Measurements from ENCODE around the gene PAXIP1. TPM values are rescaled to one million over a fixed set of nuclear protein-coding genes. Genes with fewer than 3 reads are reported as not detected.

Gene PAXIP1
- total and polyA plus RNA-seq, 8 donors: 10.6 to 22.3 (median 19.6) TPM

- H3K4me1 ChIP-seq: no peaks in the 10 kb centered on the region
- TF ChIP-seq, protein P1, sequence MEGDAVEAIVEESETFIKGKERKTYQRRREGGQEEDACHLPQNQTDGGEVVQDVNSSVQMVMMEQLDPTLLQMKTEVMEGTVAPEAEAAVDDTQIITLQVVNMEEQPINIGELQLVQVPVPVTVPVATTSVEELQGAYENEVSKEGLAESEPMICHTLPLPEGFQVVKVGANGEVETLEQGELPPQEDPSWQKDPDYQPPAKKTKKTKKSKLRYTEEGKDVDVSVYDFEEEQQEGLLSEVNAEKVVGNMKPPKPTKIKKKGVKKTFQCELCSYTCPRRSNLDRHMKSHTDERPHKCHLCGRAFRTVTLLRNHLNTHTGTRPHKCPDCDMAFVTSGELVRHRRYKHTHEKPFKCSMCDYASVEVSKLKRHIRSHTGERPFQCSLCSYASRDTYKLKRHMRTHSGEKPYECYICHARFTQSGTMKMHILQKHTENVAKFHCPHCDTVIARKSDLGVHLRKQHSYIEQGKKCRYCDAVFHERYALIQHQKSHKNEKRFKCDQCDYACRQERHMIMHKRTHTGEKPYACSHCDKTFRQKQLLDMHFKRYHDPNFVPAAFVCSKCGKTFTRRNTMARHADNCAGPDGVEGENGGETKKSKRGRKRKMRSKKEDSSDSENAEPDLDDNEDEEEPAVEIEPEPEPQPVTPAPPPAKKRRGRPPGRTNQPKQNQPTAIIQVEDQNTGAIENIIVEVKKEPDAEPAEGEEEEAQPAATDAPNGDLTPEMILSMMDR (IDR thresholded peaks at IDR 0.05): no peak
- no peak overlapping the region for H3K27ac ChIP-seq
- intact Hi-C loops (cut with DNase I): loop anchor here in 1 of 2 donors (10.0 kb wide), 2 partner anchors 85 to 425 kb away; partner anchors contain the start of gene PAXIP1
- H3K36me3 ChIP-seq: no peaks in the 10 kb centered on the region
- H3K4me3 ChIP-seq: no peak overlapping the region
- DNase-seq: no peak
- peak; percentile 60 for ATAC-seq
- peaks cover 3 to 13% of the 10 kb centered on the region in 2 donors for H3K27me3 ChIP-seq
- H3K9me3 ChIP-seq: no peaks in the 10 kb centered on the region
These were observed 83.3 kb downstream of the PAXIP1 start for GRCh38 chr7:154919344-154920225.

GRCh38 chr7:154918741-154919140 is 84.2 kb downstream of the PAXIP1 start:
- Histone ChIP-seq H3K4me3 (no peak overlapping the region), H3K36me3 (no peaks in the 10 kb centered on the region), H3K9me3 (no peaks in the 10 kb centered on the region), H3K27me3 (peaks cover 10 to 21% of the 10 kb centered on the region in 2 donors), H3K27ac (no peak overlapping the region), H3K4me1 (peaks cover 0 to 8% of the 10 kb centered on the region in 2 donors)
- no peak for DNase-seq
- TF ChIP-seq, protein P1 (IDR thresholded peaks at IDR 0.05): no peak
- no peak for ATAC-seq
- intact Hi-C loops (cut with DNase I): loop anchor here in 1 of 2 donors (10.0 kb wide), 1 partner anchor 426 kb away; no protein-coding TSS in a partner anchor

- TF ChIP-seq, protein P1 (IDR thresholded peaks at IDR 0.05): no peak
- Histone ChIP-seq H3K9me3 (no peaks in the 10 kb centered on the region), H3K4me1 (peaks cover 0 to 11% of the 10 kb centered on the region in 2 donors), H3K27ac (no peak overlapping the region), H3K27me3 (peaks cover 10 to 26% of the 10 kb centered on the region in 2 donors), H3K4me3 (no peak overlapping the region), H3K36me3 (no peaks in the 10 kb centered on the region)
- ATAC-seq (no peak), DNase-seq (no peak)
- intact Hi-C loops (cut with DNase I): loop anchor here in 1 of 2 donors (10.0 kb wide), 1 partner anchor 427 kb away; no protein-coding TSS in a partner anchor
These were observed 84.7 kb downstream of the PAXIP1 start for GRCh38 chr7:154918266-154918665.

GRCh38 chr7:154917808-154918160 is 85.1 kb downstream of the PAXIP1 start:
- Histone ChIP-seq H3K27ac (no peak overlapping the region), H3K4me1 (peaks cover 0 to 11% of the 10 kb centered on the region in 2 donors), H3K4me3 (no peak overlapping the region), H3K9me3 (no peaks in the 10 kb centered on the region), H3K36me3 (no peaks in the 10 kb centered on the region), H3K27me3 (peaks cover 10 to 26% of the 10 kb centered on the region in 2 donors)
- ATAC-seq: no peak
- TF ChIP-seq, protein P1 (IDR thresholded peaks at IDR 0.05): no peak
- DNase-seq: no peak
- intact Hi-C loops (cut with DNase I): loop anchor here in 1 of 2 donors (10.0 kb wide), 1 partner anchor 427 kb away; no protein-coding TSS in a partner anchor
